CD4-positive, alpha-beta T cell treated with Interleukin-6 at 100 ng/mL for 8 hours (primary cell): ENCODE data around the gene YWHAE.
"Not testable (repeated sequence)": the region's sequence is repeated elsewhere in the genome, so short reads cannot be mapped to it uniquely, and the experiment has no call there.

Source experiments
- DNase-seq: peaks from one replicate; pipeline ENCODE4 v3.0.0-alpha.2; 2020; ENCODE audit warnings: mixed read lengths, low spot score

The YWHAE gene

DNA sequence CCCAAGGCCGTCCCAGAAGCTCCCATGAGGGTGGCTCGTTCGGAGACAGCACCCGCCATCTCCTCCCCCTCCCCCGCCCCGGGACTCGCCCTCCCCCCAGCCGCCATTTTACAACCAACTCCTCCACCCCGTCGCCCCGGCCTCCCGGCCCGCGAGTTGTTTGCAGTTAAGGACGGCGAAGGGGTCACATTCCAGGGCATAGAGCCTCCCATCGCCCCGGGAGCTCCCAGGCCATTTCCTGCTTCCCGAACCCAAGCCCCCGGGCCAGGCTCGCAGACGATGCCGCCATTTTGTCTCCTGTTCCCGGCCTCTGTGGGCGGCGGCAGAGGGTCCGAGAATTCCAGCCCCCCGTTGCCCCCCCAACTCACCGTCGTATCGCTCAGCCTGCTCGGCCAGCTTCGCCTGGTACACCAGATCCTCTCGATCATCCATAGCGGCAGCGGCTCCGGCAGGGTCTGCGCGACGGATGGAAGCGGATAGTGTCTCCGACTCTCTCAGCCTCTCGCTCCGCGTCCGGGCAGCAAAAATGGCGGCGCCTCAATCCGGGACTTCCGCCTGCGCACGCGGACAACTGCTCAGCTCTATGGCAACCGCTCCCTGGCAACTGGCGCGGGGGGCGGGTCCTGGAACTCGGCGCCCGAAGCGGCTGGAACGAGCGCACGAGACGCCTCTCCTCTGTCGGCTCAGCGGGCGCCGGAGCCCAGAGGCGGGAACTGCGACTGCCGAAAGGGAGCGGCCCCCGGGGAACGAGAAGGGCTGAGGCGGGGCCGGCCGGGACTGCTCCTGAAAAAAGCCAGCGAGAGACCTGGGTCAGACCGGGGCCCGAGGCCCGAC lies at the start of gene YWHAE:
Gene YWHAE (minus strand): TSS at position 544 of the 834 bp plus-strand sequence. CDS start 112 bp downstream, at position 432.
- DNase-seq: peak; percentile 92

GRCh38 chr17:1449412-1449967 lies 49.5 kb upstream of the YWHAE start:
- DNase-seq: no peak

DNA sequence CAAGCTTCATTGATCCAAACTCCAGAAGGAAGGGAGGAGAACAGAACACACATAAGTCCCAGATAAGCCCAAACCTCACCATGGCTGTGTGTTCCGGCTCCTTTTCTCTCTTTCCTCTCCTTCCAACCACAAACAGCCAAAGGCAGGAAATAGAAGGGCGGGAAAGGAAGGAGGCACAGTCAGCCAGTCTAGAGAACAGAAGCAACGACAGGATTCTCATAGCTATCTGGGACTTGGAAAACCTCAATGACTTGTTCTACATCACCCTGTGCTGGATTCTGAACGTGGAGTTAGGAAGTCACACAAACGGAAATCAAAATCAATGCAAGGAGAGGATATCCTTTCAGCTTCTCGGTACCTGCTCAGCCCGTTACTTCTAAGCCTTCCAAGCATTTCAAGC lies 47.0 kb upstream of the YWHAE start:
- DNase-seq: no peak

DNA sequence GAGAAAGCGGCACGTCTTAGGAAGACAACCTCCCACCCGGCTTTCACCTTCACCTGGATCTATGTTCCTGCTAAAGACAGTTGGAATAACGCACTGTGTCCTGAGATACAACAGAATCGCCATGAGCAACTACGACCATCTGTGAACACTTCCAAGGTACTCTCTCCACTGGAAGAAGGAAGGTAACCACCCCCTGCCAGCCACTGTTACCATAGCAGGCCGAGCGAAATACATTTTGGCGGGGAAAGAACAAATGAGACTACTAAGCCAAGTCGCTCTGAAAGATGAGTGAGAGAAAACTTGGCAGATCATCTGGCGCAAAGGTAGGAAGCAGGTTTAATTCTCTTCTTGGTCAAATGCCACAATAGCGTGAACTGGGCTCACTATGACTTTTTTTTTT lies 46.2 kb upstream of the YWHAE start:
- DNase-seq: no peak

- not testable (repeated sequence) for DNase-seq
Measured at GRCh38 chr17:1445695-1446094, 45.7 kb upstream of the YWHAE start.

DNA sequence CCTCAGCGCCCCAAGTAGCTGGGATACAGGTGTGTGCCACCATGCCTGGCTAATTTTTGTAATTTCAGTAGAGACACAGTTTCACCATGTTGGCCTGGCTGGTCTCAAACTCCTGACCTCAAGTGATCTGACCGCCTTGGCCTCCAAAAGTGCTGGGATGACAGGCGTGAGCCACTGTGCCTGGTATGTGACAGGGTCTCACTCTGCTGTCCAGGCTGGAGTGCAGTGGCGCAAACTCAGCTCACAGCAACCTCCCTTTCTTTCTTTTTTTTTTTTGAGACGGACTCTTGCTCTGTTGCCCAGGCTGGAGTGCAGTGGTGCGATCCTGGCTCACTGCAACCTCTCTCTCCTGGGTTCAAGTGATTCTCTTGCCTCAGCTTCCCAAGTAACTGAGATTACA lies 42.7 kb upstream of the YWHAE start:
- not testable (repeated sequence) for DNase-seq

- DNase-seq: no peak
Measured at GRCh38 chr17:1442187-1442586, 42.2 kb upstream of the YWHAE start.

DNA sequence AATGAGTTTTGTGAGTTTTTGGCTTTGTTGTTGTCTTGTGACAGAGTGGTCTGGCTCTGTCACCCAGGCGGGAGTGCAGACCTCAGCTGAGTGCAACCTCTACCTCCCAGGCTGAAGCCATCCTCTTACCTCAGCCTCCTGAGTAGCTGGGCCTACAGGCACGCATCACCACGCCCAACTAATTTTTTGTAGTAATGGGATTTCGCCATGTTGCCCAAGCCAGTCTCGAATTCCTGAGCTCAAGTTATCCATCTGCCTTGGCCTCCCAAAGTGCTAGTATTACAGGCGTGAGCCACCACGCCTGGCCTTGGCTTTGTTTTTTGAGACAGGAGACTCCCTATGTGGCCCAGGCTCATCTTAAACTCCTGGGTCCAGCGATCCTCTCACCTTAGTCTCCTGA lies 40.9 kb upstream of the YWHAE start:
- no peak for DNase-seq

DNA sequence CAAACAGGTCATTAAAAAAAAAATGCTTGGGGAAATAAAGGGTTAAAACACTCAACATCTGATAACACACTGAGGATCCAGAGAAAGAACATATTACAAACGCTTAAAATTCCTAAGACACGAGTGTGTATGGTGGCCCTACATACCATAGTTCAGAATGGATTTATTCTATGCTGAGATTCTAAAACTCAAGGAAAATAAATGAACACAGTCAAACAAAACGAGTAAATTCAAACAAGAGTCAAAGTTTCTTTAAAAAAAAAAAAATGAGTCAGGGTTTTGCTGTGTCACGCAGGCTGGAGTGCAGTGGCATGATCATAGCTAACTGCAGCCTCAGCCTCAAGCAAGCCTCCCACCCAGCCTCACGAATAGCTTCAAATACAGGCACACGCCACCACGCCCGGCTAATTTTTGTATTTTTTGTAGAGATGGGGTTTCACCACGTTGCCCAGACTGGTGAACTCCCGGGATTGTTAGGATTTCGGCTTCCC lies 38.6 kb upstream of the YWHAE start:
- DNase-seq: no peak

DNA sequence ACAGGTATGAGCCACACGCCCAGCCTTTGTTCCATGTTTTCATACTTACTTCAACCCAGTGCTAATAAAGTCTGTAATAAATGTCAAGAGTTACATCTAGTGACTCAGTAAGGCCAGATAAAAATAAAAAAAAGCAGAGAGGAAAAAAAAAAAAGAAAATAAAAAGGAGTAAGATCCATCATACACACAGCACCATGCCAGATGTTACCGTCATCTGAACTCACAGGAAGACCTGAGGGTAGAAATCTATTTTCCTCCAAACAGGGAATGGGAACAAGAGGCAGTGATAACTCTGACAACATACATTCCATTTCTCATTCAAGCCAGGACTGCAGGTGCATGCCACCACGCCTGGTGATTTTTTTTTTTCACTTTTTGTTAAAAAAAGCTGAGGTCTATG lies 35.3 kb upstream of the YWHAE start:
- DNase-seq: no peak

DNA sequence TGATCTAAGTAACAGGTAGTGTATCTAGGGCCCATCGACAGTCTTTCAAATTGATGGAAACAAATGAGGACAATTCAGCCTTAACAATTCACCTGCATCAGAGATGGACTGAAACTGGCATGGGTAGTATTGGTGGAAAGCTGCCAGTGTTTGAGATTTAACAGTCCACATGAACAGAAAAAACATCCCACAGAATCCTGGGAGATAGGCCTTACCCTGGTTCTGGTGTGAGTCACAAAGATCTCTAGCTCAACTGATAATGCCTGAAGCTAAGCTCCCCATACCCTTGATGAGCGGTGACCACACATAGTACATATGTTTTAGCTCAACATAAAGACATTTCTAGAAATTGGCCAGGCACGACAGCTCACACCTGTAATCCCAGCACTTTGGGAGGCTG lies 34.1 kb upstream of the YWHAE start:
- DNase-seq: no peak

DNA sequence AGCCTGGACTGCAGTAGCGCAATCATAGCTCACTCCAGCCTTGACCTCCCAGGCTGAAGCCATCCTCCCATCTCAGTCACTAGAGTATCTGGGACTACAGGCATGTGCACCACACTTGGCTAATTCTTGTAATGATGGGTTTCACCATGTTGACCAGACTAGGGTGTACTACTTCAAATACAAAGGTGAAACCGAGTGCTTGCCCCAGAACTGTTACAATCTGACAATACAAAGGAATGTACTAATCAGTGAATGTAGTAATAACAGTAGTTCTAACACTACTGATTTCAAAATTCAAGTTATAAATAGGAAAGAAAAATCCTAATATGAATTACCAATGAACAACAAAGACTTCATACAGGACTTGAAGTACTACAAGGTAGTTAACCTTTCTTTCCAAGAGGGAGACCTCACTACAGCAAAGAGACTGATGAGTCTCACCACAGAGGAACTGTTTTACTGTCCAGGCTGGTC lies 31.6 kb upstream of the YWHAE start:
- no peak for DNase-seq

DNA sequence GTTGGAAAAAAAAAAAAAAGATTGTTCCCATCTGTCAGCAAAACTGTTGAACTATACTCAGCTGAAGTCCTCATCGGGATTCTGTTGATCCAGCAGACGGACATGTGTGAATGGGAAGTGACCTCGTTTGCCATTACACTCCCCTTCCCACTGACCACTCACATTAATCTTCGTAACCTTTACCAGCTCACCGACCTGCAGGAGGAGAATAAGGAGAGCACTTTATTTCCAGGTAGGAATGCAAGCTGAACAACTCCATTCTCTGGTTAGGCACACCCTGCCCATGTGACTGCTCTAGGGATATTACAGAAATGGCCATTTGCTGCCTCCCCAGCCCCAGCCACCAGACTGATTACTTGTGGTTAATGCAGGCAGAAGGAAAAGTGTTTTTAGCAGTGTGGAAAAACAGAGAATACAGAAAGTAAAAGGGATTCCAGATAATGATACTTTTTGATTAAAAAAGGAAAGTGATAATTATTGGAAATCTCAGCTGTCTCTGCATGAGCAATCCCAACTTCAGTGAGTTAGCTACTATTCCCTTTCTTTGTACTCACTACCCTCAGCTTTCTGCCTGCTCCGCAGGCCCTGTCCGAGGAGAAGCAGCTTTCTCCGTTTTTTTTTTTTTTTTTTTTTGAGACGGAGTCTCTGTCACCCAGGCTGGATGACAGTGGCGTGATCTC lies 23.6 kb upstream of the YWHAE start:
- DNase-seq: no peak

DNA sequence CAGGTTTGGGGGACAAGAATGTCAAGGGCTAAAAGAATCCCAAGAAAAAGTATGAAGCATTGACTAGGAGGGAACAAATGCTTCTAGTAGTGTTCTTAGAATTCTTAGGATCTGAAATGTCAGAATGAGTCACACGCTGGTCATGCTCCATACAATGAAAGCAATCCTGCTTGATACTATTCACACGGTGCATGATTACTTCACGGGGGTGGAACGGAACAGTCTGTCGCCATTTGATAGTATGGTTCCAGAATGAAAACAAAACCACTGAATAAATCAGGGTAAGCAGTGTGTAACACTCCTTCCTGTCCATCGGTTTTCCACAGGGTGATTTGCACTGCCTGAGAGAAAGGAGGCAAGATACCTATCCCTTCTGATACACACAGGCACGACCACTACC lies 22.9 kb upstream of the YWHAE start:
- DNase-seq: no peak

GRCh38 chr17:1421470-1421869 lies 21.4 kb upstream of the YWHAE start:
- no peak for DNase-seq

DNA sequence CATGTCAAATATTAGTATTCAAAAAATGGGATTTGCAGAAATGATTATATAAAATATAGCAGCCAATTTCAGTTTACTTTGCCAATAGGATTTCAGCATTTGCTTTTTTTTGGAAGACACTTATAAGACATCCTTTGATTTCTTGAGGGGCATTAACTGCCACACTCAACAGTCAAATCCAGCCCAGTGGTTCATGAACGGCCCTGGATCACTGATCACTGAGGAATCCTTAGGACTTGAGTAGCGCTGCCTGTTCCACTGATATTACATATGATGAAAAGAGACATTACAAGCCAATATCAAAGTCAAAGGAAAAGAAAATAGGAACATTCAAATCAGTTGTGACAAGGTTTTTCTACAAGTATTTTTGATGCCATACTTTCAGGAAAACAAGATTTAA lies 21.0 kb upstream of the YWHAE start:
- DNase-seq: no peak

DNA sequence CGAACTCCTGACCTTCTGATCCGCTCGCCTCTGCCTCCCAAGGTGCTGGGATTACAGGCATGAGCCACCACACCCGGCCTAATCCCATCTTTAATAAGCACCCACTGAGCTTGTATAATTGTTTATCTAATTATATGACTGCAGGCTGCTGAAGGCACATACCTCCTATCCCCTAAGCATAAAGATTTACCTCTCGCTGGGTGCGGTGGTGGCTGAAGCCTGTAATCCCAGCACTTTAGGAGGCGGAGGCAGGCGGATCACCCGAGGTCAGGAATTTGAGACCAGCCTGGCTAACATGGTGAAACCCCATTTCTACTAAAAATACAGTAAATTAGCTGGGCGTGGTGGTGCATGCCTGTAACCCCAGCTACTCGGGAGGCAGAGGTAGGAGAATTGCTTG lies 20.1 kb upstream of the YWHAE start:
- no peak for DNase-seq

- DNase-seq: not testable (repeated sequence)
Measured at GRCh38 chr17:1418476-1418875, 18.5 kb upstream of the YWHAE start.

DNA sequence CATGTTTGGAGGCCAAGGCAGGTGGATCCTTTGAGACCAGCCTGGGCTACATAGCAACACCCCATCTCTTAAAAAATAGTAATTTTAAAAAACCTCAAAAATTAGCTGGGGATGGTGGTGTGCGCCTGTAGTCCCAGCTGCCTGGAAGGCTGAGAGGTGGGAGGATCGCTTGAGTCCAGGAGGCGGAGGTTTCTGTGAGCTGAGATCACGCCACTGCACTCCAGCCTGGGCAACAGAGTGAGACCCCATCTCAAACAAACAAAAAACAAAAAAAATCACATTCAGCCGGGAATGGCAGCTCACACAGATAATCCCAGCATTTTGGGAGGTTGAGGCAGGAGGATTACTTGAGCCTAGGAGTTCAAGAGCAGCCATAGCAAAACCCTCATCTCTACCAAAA lies 16.4 kb upstream of the YWHAE start:
- no peak for DNase-seq

DNA sequence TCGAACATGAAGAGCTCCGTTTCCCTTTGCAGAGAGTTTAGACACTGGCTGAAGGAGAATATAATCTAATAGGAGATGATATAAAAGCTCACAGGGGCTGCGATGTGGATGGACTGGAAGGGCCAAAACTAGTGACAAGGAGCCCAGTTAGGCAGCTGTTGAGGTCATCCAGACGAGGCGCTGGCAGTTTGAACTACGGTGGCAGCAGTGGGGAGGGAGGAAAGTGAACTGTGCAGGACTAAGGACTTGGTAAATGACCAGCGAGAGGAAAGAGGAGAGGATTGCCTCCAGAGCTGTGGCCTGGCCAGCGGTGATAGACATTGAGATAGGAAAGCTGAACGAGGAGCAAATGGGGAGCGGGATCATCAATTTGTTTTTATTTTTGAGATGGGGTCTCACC lies 14.6 kb upstream of the YWHAE start:
- no peak for DNase-seq

DNA sequence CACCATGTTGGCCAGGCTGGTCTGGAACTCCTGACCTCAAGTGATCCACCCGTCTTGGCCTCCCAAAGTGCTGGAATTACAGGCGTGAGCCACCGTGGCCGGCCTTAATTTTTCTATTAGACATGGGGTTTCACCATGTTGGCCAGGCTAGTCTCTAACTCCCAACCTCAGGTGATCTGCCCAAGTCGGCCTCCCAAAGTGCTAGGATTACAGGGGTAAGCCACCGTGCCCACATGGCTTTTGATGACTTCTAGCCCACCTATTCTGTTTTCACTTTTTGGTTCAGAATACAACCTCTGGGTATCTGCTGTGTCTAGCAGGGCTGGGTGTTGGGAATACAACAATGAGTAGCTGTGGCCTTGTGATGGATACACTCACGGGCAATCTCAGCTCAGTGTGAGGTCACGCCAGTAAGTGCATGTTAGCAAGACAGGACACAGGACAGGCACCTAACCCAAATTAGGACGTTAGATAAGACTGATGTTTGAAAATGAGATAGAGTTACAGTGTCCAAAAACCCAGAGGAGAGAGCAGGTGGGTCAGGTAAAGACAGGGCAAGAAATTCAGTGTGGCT lies 14.1 kb upstream of the YWHAE start:
- no peak for DNase-seq

DNA sequence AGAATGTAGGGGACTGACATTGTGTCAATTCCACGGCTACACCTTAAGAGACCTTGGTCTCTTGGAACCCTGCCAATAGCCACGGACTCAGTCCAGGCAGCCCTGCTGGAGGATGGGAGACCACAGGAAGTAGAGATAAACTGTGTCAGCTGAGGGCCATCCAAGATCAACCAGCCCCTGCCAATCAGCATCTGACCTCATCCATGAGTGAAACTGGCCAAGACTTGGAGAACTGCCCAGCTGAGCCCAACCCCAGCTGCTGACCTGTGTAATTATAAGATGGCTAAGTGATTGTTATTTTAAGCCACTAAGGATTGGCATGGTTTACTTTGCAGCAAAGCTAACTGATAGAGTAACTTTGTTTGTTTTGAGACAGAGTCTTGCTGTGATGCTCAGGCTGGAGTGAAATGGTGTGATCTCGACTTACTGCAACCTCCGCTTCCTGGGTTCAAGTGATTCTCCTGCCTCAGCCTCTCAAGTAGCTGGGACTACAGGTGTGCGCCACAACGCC lies 13.3 kb upstream of the YWHAE start:
- DNase-seq: no peak
